Sigmoid colon (tissue), 7 donors: Measurements from ENCODE around the gene COL9A3. TPM values are rescaled to one million over a fixed set of nuclear protein-coding genes. Genes with fewer than 3 reads are reported as not detected.

Experiments
- DNase-seq: peaks from one replicate; pipeline ENCODE4 v3.0.0-alpha.2; 2019
- H3K27ac ChIP-seq, 4 donors: fragments of 200-600 bp; sonication (generic); one replicate each; pipeline ENCODE4 v1.5.1; 2016 to 2019; ENCODE audit warnings: mild to moderate bottlenecking in 1 of 4
- H3K27me3 ChIP-seq, 3 donors: fragments of 200-600 bp; sonication (generic); one replicate each; pipeline ENCODE4 v1.5.1; 2019; ENCODE audit warnings: mild to moderate bottlenecking in 1 of 3
- H3K36me3 ChIP-seq, 4 donors: fragments of 200-600 bp; sonication (generic); one replicate each; pipeline ENCODE4 v1.5.1; 2016 to 2019
- H3K4me1 ChIP-seq, 4 donors: fragments of 200-600 bp; sonication (generic); one replicate each; pipeline ENCODE4 v1.5.1; 2017 to 2019
- H3K4me3 ChIP-seq, 4 donors: fragments of 200-600 bp; sonication (generic); one replicate each; pipeline ENCODE4 v1.5.1; 2017 to 2019; ENCODE audit warnings: mild to moderate bottlenecking in 2 of 4, moderate library complexity in 1 of 4
- H3K9me3 ChIP-seq, 4 donors: fragments of 200-600 bp in 3 of 4; sonication (generic) in 3 of 4; one replicate each; pipeline versions ENCODE4 v1.5.1 to v1.6.1; 2013 to 2019
- EP300 ChIP-seq, 4 donors: sonication (generic); formaldehyde crosslinking; IDR thresholded peaks; one replicate each; pipeline ENCODE4 v1.6.1; 2017; ENCODE audit warnings: antibody characterized with exemption in 4 of 4
- POLR2A ChIP-seq, 2 donors: fragments of 450-650 bp; IDR thresholded peaks; one replicate each; pipeline ENCODE4 v1.6.1; 2016; ENCODE audit warnings: antibody characterized with exemption in 2 of 2, mild to moderate bottlenecking in 2 of 2, moderate library complexity in 2 of 2
- POLR2AphosphoS5 ChIP-seq, 4 donors: sonication (generic); formaldehyde crosslinking; IDR thresholded peaks; one replicate each; pipeline ENCODE4 v1.6.1; 2017; ENCODE audit warnings: antibody characterized with exemption in 4 of 4
- WGBS, 2 donors: extraction: QIAGEN DNeasy Blood & Tissue Kit; methylation state at CpG; one replicate each; pipeline ENCODE4 v1.1.7; 2013; 5-methylcytosine and 5-hydroxymethylcytosine counted together
- intact Hi-C: fragments of 100-400 bp; cut with DNase I; formaldehyde crosslinking; loops from one replicate; pipeline ENCODE4 v1.15.1; 2023
- polyA plus RNA-seq, 3 donors: library from polyadenylated mRNA; stranded (reverse); fragments of 200-250 nt; gene quantifications; one replicate each; pipeline ENCODE4 v1.2.3, GENCODE V29; 2013
- total RNA-seq, 4 donors: library from RNA; depleted of rRNA; stranded (reverse); fragments of >200 nt; gene quantifications; one replicate each; pipeline ENCODE4 v1.1.0, GENCODE V29; 2016
- TF ChIP-seq, protein P1 (sequence below), 4 experiments: fragments of 450-650 bp in 3 of 4; fragments of 200-600 bp in 1 of 4; IDR thresholded peaks; one replicate each; pipeline ENCODE4 v1.5.1; 2016 to 2019; ENCODE audit warnings: antibody characterized with exemption in 4 of 4, mild to moderate bottlenecking in 3 of 4, moderate library complexity in 2 of 4
- donor health status: healthy with polysubstance abuse.
- donor health status: Bipolar disorder and iron deficiency.
- donor health status: healthy.

COL9A3 gene
- total and polyA plus RNA-seq, 7 donors: 1.8 to 20.8 (median 5.8) TPM

DNA sequence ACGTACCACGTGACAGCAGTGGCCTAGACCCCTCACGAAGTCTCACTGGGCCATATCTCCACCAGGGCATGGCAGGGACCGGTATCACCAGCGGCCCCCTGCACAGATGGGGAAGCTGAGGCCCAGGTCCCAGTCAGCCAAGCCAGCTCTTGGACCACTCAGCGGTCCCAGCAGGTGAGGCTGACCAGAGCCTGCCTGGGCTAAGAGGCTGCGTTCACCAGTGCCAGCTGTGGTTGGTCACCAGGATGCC is 23.2 kb upstream of the COL9A3 start:
- Histone ChIP-seq H3K4me1 (peaks cover 0 to 52% (median 36%) of the 10 kb centered on the region in 4 donors), H3K4me3 (peak overlapping the region; percentile 18 to 82 (median 36)), H3K27ac (peak overlapping the region; percentile 90 to 94 (median 90)), H3K9me3 (no peaks in the 10 kb centered on the region), H3K27me3 (no peaks in the 10 kb centered on the region), H3K36me3 (peaks cover 0 to 9% (median 4%) of the 10 kb centered on the region in 4 donors)
- TF ChIP-seq POLR2AphosphoS5 (IDR thresholded peaks at IDR 0.05) (no peak), EP300 (IDR thresholded peaks at IDR 0.05) (peak in 1 of 4 donors; percentile 17), POLR2A (IDR thresholded peaks at IDR 0.05) (no peak)
- TF ChIP-seq, protein P1, sequence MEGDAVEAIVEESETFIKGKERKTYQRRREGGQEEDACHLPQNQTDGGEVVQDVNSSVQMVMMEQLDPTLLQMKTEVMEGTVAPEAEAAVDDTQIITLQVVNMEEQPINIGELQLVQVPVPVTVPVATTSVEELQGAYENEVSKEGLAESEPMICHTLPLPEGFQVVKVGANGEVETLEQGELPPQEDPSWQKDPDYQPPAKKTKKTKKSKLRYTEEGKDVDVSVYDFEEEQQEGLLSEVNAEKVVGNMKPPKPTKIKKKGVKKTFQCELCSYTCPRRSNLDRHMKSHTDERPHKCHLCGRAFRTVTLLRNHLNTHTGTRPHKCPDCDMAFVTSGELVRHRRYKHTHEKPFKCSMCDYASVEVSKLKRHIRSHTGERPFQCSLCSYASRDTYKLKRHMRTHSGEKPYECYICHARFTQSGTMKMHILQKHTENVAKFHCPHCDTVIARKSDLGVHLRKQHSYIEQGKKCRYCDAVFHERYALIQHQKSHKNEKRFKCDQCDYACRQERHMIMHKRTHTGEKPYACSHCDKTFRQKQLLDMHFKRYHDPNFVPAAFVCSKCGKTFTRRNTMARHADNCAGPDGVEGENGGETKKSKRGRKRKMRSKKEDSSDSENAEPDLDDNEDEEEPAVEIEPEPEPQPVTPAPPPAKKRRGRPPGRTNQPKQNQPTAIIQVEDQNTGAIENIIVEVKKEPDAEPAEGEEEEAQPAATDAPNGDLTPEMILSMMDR (IDR thresholded peaks at IDR 0.05): no peak
- intact Hi-C loops: loop anchor here (1.0 to 10.0 kb wide), 4 partner anchors 125 to 389 kb away; partner anchors contain the start of gene CABLES2
- 47 to 63% methylated on average over 7 of the region's 7 CpGs for WGBS, 2 donors
- no peak for DNase-seq

DNA sequence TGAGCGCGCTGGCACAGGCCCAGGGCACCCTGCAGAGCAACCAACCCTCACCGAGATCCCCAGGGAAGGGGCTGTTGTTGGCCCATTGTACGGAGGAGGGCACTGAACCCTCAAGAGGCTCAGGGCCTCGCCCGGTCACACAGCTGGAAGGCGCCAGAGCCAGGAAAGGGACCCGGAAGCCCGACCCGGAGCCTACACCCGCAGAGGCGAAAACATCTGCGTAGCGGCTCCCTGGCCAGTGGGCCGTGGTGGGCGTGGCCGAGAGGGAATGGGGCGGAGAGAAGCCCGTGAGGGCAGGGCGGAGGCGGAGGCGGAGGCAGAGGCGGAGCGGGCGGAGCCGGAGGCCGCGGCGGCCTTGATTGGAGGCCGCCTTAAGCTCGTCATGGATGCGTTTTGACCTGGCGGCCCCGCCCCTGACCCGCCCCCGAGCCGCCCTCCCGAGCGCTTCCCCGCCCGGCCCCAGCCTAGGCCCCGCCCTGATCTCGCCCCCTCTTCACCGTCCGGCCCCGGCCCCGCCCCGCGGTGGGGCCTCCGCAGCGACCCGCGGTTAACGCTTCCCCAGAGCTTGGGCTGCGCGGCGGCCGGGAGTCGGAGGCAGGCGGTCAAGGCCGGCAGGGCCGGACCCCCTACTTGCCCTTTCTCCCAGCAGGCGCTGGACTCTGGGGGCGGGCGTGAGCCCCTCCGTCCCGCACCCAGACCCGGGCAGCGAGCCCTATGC is 22.7 kb upstream of the COL9A3 start:
- 1% methylated on average over 69 of the region's 69 CpGs for WGBS, 2 donors
- H3K4me1 ChIP-seq: peaks cover 0 to 52% (median 36%) of the 10 kb centered on the region in 4 donors
- intact Hi-C loops: loop anchor here (5.0 to 10.0 kb wide), 3 partner anchors 142 to 389 kb away; partner anchors contain the start of gene CABLES2

DNA sequence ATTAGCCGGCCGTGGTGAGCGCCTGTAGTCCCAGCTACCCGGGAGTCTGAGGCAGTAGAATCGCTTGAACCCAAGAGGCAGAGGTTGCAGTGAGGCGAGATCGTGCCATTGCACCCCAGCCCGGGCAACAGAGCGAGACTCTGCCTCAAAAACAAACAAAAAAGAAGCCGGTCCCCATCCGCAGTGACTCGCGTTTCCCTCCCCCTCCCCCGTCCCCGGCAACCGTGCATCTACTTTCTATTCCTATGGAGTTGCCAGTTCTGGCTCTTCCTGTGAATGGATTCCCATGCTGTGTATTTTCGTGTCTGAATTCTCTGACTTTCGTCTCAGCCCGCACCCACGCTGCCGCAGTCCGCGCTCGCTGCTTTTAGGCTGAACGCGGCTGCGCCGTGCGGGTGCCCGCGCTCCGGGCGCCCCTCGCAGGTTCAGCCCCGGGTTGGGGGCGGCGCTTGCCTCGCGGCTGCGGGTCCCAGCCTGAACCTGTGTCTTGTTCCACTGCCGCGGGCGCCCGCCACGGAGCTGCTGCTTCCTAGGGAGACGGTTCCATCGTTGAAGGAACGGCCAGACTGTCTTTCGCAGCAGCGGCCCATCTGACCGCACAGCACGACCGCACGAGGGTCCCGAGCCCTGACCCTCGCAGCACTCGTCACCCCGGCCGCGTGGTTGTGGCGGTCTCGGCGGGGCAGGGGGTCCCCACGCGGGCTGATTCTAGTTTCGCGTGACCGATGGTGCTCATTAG is 21.7 kb upstream of the COL9A3 start:
- H3K36me3 ChIP-seq: peaks cover 0 to 24% (median 17%) of the 10 kb centered on the region in 4 donors
- 0 to 1% methylated on average over 68 of the region's 68 CpGs for WGBS, 2 donors
- no peak for DNase-seq
- intact Hi-C loops: loop anchor here (1.0 to 10.0 kb wide), 4 partner anchors 9 to 653 kb away; partner anchors contain the start of genes CABLES2, OGFR, PSMA7 and SS18L1
- peaks cover 0 to 52% (median 36%) of the 10 kb centered on the region in 4 donors for H3K4me1 ChIP-seq
- TF ChIP-seq, protein P1 (IDR thresholded peaks at IDR 0.05): no peak
- TF ChIP-seq POLR2A (IDR thresholded peaks at IDR 0.05) (peak in 1 of 2 donors; percentile 33), POLR2AphosphoS5 (IDR thresholded peaks at IDR 0.05) (peak in 2 of 4 donors; percentile 57 to 70)
- no peaks in the 10 kb centered on the region for H3K9me3 ChIP-seq
- H3K27me3 ChIP-seq: no peaks in the 10 kb centered on the region
- H3K4me3 ChIP-seq: peak overlapping the region; percentile 59 to 82 (median 68)
- H3K27ac ChIP-seq: peak overlapping the region; percentile 90 to 94 (median 90)

More for the DNA sequence above, 22.7 kb upstream of the COL9A3 start:
- peak; percentile 89 to 96 (median 93) for TF ChIP-seq POLR2AphosphoS5 (IDR thresholded peaks at IDR 0.05)
- TF ChIP-seq EP300 (IDR thresholded peaks at IDR 0.05): no peak
- peak; percentile 83 to 90 for TF ChIP-seq POLR2A (IDR thresholded peaks at IDR 0.05)
- peak; percentile 98 for DNase-seq
- peaks cover 0 to 14% (median 8%) of the 10 kb centered on the region in 4 donors for H3K36me3 ChIP-seq
- H3K27me3 ChIP-seq: no peaks in the 10 kb centered on the region
- H3K9me3 ChIP-seq: no peaks in the 10 kb centered on the region
- H3K27ac ChIP-seq: peak overlapping the region; percentile 90 to 94 (median 90)
- H3K4me3 ChIP-seq: peak overlapping the region; percentile 59 to 82 (median 68)

DNA sequence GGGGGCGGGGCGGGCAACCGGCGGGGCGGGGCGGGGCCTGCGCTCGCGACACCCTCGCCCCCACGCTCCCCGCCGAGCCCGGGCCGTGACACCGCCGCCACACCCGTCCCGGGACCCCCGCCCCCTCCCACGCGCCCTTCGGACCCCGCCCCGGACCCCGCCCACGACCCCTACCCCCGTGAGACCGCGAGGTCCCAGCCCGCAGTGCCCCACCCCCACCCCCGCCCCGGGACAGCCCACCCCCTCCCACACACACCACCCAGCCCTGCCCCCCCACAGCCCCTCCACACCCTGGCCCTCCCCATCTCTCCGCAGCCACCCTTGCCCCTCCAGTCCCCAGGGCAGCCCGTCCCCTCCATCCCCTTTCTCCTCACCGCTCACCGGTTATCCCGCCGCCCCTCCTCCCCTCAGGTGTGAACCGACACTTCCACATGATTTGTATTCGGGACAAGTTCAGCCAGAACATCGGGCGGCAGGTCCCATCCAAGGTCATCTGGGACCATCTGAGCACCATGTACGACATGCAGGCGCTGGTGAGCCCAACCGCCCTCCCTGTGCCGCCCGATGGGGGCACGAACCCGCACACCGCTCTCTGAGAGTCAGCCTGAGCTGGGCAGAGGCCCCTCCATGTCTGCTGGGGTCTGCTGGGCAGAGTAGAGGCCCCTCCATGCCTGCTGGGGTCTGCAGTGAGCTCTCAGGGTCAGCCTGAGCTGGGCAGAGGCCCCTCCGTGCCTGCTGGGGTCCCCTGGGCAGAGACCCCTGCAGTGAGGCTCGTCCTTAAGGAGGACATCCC is 20.0 kb upstream of the COL9A3 start:
- no peak for DNase-seq
- H3K4me3 ChIP-seq: peak overlapping the region; percentile 55 to 82 (median 68)
- peaks cover 0 to 33% (median 20%) of the 10 kb centered on the region in 4 donors for H3K36me3 ChIP-seq
- WGBS, 2 donors: 13 to 21% methylated on average over 53 of the region's 53 CpGs
- H3K4me1 ChIP-seq: peaks cover 0 to 44% (median 29%) of the 10 kb centered on the region in 4 donors
- no peaks in the 10 kb centered on the region for H3K9me3 ChIP-seq
- H3K27me3 ChIP-seq: no peaks in the 10 kb centered on the region
- peak overlapping the region; percentile 90 to 94 (median 90) for H3K27ac ChIP-seq
- no peak for TF ChIP-seq POLR2A (IDR thresholded peaks at IDR 0.05)
- TF ChIP-seq, protein P1 (IDR thresholded peaks at IDR 0.05): no peak
- TF ChIP-seq POLR2AphosphoS5 (IDR thresholded peaks at IDR 0.05): no peak
- no peak for TF ChIP-seq EP300 (IDR thresholded peaks at IDR 0.05)
- intact Hi-C loops: loop anchor here (5.0 to 10.0 kb wide), 3 partner anchors 242 to 655 kb away; partner anchors contain the start of genes CABLES2, PSMA7 and SS18L1
